Endodermal cell (in vitro differentiated cells): Measurements from ENCODE around the gene ZNF236. TPM values are rescaled to one million over a fixed set of nuclear protein-coding genes. Genes with fewer than 3 reads are reported as not detected.
A peak's percentile ranks its signal among the peaks of the same experiment; 100 is the strongest.

Experiments used
- DNase-seq: peaks from one replicate; pipeline ENCODE4 v3.0.0-alpha.2; 2017
- H3K27ac ChIP-seq: 2 replicates; pipeline ENCODE4 v1.5.1; 2013; ENCODE audit warnings: mild to moderate bottlenecking, low read depth, low read length, moderate library complexity
- H3K27me3 ChIP-seq: 2 replicates; pipeline ENCODE4 v1.6.1; 2013; ENCODE audit warnings: mild to moderate bottlenecking, low read length, moderate library complexity; ENCODE audit not compliant: insufficient read depth, control insufficient read depth, poor library complexity, severe bottlenecking
- H3K36me3 ChIP-seq: 2 replicates; pipeline ENCODE4 v1.7.0; 2013; ENCODE audit warnings: mild to moderate bottlenecking, low read length, moderate library complexity; ENCODE audit not compliant: control insufficient read depth, insufficient read depth
- H3K4me1 ChIP-seq: one replicate; pipeline ENCODE4 v1.7.0; 2013; ENCODE audit warnings: low read length; ENCODE audit not compliant: control insufficient read depth, insufficient read depth
- H3K4me3 ChIP-seq: 2 replicates; pipeline ENCODE4 v1.5.1; 2013; ENCODE audit warnings: mild to moderate bottlenecking, low read length, moderate library complexity
- H3K9ac ChIP-seq: 2 replicates; pipeline ENCODE4 v1.6.1; 2013; ENCODE audit warnings: mild to moderate bottlenecking, low read length, moderate library complexity; ENCODE audit not compliant: poor library complexity, severe bottlenecking; ENCODE audit errors: extremely low read depth
- H3K9me3 ChIP-seq: 2 replicates; pipeline ENCODE4 v1.6.1; 2013; ENCODE audit warnings: mild to moderate bottlenecking, low read length, moderate library complexity; ENCODE audit not compliant: control insufficient read depth
- H3K27ac Mint-ChIP-seq: 2 replicates; pipeline ENCODE4 v1.8.0; 2020; ENCODE audit warnings: mixed read lengths
- H3K27me3 Mint-ChIP-seq: 2 replicates; pipeline ENCODE4 v1.8.0; 2021; ENCODE audit warnings: mild to moderate bottlenecking, mixed read lengths; ENCODE audit not compliant: insufficient read depth
- H3K36me3 Mint-ChIP-seq: 2 replicates; pipeline ENCODE4 v1.8.0; 2020; ENCODE audit warnings: low read depth, mixed read lengths
- H3K4me1 Mint-ChIP-seq: 2 replicates; pipeline ENCODE4 v1.8.0; 2020; ENCODE audit warnings: mixed read lengths
- H3K4me3 Mint-ChIP-seq: 2 replicates; pipeline ENCODE4 v1.8.0; 2020; ENCODE audit warnings: mild to moderate bottlenecking, moderate library complexity, mixed read lengths
- H3K9me3 Mint-ChIP-seq: 2 replicates; pipeline ENCODE4 v1.8.0; 2020; ENCODE audit warnings: mild to moderate bottlenecking, mixed read lengths
- CTCF ChIP-seq: fragments of 200-600 bp; sonication (generic); conservative IDR thresholded peaks from 2 replicates; pipeline ENCODE4 v1.5.0; 2021; ENCODE audit warnings: antibody characterized with exemption, mild to moderate bottlenecking
- WGBS, 2 experiments: methylation state at CpG; one replicate each; pipeline versions ENCODE4 v1.1.5 to v1.1.7; 2013; ENCODE audit warnings: missing lambda C conversion rate in 2 of 2, mixed read lengths in 1 of 2; ENCODE audit not compliant: insufficient coverage in 1 of 2, insufficient read length in 1 of 2; 5-methylcytosine and 5-hydroxymethylcytosine counted together
- total RNA-seq, 2 donors: library from RNA; stranded (reverse); fragmentation: NEBNext Ultra II Directional in 1 of 2; extraction: Animal tissue kit (Norgen Biotek cat#: 25700) in 1 of 2; gene quantifications; 2 replicates in 1 of 2; 3 replicates in 1 of 2; pipeline ENCODE4 v1.2.1, GENCODE V29; 2021

Gene ZNF236
- total RNA-seq, 2 donors from 2014 or later = 27.0 to 28.3 TPM

- no peak for TF ChIP-seq CTCF
- peaks cover 76% of the 10 kb centered on the region for H3K36me3 Mint-ChIP-seq
Measured at GRCh38 chr18:76948345-76948744, 126.0 kb downstream of the ZNF236 start.

GRCh38 chr18:76951456-76952247 lies 129.3 kb downstream of the ZNF236 start:
- H3K27me3 Mint-ChIP-seq = no peaks in the 10 kb centered on the region

More at GRCh38 chr18:76948345-76948744, 126.0 kb downstream of the ZNF236 start:
- no peak overlapping the region for H3K4me3 ChIP-seq
- no peak overlapping the region for H3K9ac ChIP-seq
- no peak overlapping the region for H3K27ac ChIP-seq
- no peaks in the 10 kb centered on the region for H3K9me3 ChIP-seq
- H3K4me1 ChIP-seq = no peaks in the 10 kb centered on the region
- no peaks in the 10 kb centered on the region for H3K27me3 ChIP-seq
- Mint-ChIP-seq H3K9me3 (peaks cover 5% of the 10 kb centered on the region), H3K4me3 (no peak overlapping the region), H3K4me1 (no peaks in the 10 kb centered on the region), H3K27me3 (no peaks in the 10 kb centered on the region), H3K27ac (peak overlapping the region; percentile 3)
- 95% methylated on average over 7 to 8 of the region's 8 CpGs for WGBS, 2 experiments
- no peak for DNase-seq
- peaks cover 49% of the 10 kb centered on the region for H3K36me3 ChIP-seq

GRCh38 chr18:76952747-76953146 lies 130.4 kb downstream of the ZNF236 start:
- Histone ChIP-seq H3K27me3 (no peaks in the 10 kb centered on the region), H3K36me3 (peaks cover 56% of the 10 kb centered on the region), H3K9me3 (no peaks in the 10 kb centered on the region), H3K9ac (no peak overlapping the region), H3K27ac (no peak overlapping the region), H3K4me3 (no peak overlapping the region), H3K4me1 (no peaks in the 10 kb centered on the region)
- H3K36me3 Mint-ChIP-seq = peaks cover 58% of the 10 kb centered on the region
- WGBS, 2 experiments = 93 to 98% methylated on average over 4 of the region's 4 CpGs
- no peak for DNase-seq
- no peak overlapping the region for H3K4me3 Mint-ChIP-seq
- H3K9me3 Mint-ChIP-seq = no peaks in the 10 kb centered on the region
- no peaks in the 10 kb centered on the region for H3K4me1 Mint-ChIP-seq
- TF ChIP-seq CTCF = no peak
- no peak overlapping the region for H3K27ac Mint-ChIP-seq
- no peaks in the 10 kb centered on the region for H3K27me3 Mint-ChIP-seq

More at GRCh38 chr18:76951456-76952247, 129.3 kb downstream of the ZNF236 start:
- no peak for DNase-seq
- Mint-ChIP-seq H3K4me1 (no peaks in the 10 kb centered on the region), H3K36me3 (peaks cover 63% of the 10 kb centered on the region), H3K4me3 (no peak overlapping the region), H3K9me3 (no peaks in the 10 kb centered on the region), H3K27ac (no peak overlapping the region)
- Histone ChIP-seq H3K4me1 (no peaks in the 10 kb centered on the region), H3K27me3 (no peaks in the 10 kb centered on the region), H3K9me3 (no peaks in the 10 kb centered on the region), H3K36me3 (peaks cover 45% of the 10 kb centered on the region), H3K9ac (no peak overlapping the region), H3K4me3 (no peak overlapping the region), H3K27ac (no peak overlapping the region)
- WGBS, 2 experiments = 96 to 97% methylated on average over 10 to 12 of the region's 12 CpGs
- TF ChIP-seq CTCF = no peak
